H1 (cell line): ENCODE measurements around the gene ZNF831. TPM values are rescaled to one million over a fixed set of nuclear protein-coding genes. Genes with fewer than 3 reads are reported as not detected.

Experiments used
- HDAC6 ChIP-seq: IDR thresholded peaks from one replicate; pipeline ENCODE4 v1.7.1; 2012; ENCODE audit warnings: low read depth, mild to moderate bottlenecking, inconsistent platforms, low read length, moderate library complexity
- polyA plus RNA-seq, 7 experiments: library from polyadenylated mRNA; depleted of rRNA in 3 of 7; stranded (reverse) in 5 of 7; unstranded in 2 of 7; fragments of >200 nt in 5 of 7; fragments of 200-250 nt in 2 of 7; gene quantifications; 1 replicate in 5 of 7; 2 replicates in 1 of 7; 4 replicates in 1 of 7; pipeline versions ENCODE4 v1.2.1 to v1.2.3, GENCODE V29; 2011 to 2013; ENCODE audit warnings: missing spikeins in 2 of 7, mixed read lengths in 2 of 7
- total RNA-seq: library from RNA; stranded (reverse); fragmentation: NEBNext Ultra II Directional; extraction: Animal tissue kit (Norgen Biotek cat#: 25700); gene quantifications from 2 replicates; pipeline ENCODE4 v1.2.1, GENCODE V29; 2021

The ZNF831 gene
- total and polyA plus RNA-seq, 2 of the 8 experiments (the other 6 are each of a cell fraction or from before 2014, with no cell fraction given), result not detected

- no peak for TF ChIP-seq HDAC6
- TF ChIP-seq, all 59 proteins: peak for 3
Observed at GRCh38 chr20:59207742-59208357, 44.2 kb downstream of the ZNF831 start (continued).
